H9 (cell line): ENCODE results near the gene ILF3. TPM values are rescaled to one million over a fixed set of nuclear protein-coding genes. Genes with fewer than 3 reads are reported as not detected.

Experiments
- DNase-seq: peaks from one replicate; pipeline ENCODE4 v3.0.0-alpha.2; 2017
- H2AFZ ChIP-seq: one replicate; pipeline ENCODE4 v1.6.1; 2013; ENCODE audit warnings: mild to moderate bottlenecking, low read length, control low read depth, moderate library complexity
- H2AK5ac ChIP-seq: 2 replicates; pipeline ENCODE4 v1.6.1; 2013; ENCODE audit warnings: low read length, control low read depth, mixed read lengths; ENCODE audit not compliant: insufficient read length
- H2BK120ac ChIP-seq: one replicate; pipeline ENCODE4 v1.6.1; 2013; ENCODE audit warnings: low read depth, mild to moderate bottlenecking, low read length, control low read depth, inconsistent platforms; ENCODE audit not compliant: poor library complexity, severe bottlenecking
- H2BK12ac ChIP-seq: 2 replicates; pipeline ENCODE4 v1.6.1; 2013; ENCODE audit warnings: low read length, control low read depth, mixed read lengths, low read depth; ENCODE audit not compliant: insufficient read length
- H2BK15ac ChIP-seq: 2 replicates; pipeline ENCODE4 v1.6.1; 2013; ENCODE audit warnings: low read depth, low read length, control low read depth
- H2BK20ac ChIP-seq: one replicate; pipeline ENCODE4 v1.6.1; 2013; ENCODE audit warnings: low read depth, mild to moderate bottlenecking, low read length, control low read depth, inconsistent platforms; ENCODE audit not compliant: poor library complexity, severe bottlenecking
- H2BK5ac ChIP-seq: 2 replicates; pipeline ENCODE4 v1.6.1; 2013; ENCODE audit warnings: low read length, control low read depth, mixed read lengths; ENCODE audit not compliant: insufficient read length
- H3K14ac ChIP-seq: 2 replicates; pipeline ENCODE4 v1.6.1; 2013; ENCODE audit warnings: low read length, control low read depth; ENCODE audit not compliant: insufficient read depth
- H3K18ac ChIP-seq: 2 replicates; pipeline ENCODE4 v1.6.1; 2013; ENCODE audit warnings: low read depth, mild to moderate bottlenecking, mixed read lengths, low read length, control low read depth; ENCODE audit not compliant: insufficient read length
- H3K23ac ChIP-seq: 2 replicates; pipeline ENCODE4 v1.6.1; 2013; ENCODE audit warnings: low read length, control low read depth, mixed read lengths, low read depth; ENCODE audit not compliant: insufficient read length
- H3K23me2 ChIP-seq: 2 replicates; pipeline ENCODE4 v1.6.1; 2013; ENCODE audit warnings: low read depth, mild to moderate bottlenecking, mixed read lengths, low read length, control low read depth; ENCODE audit not compliant: insufficient read length, poor library complexity, severe bottlenecking
- H3K27ac ChIP-seq: 2 replicates; pipeline ENCODE4 v1.5.1; 2013; ENCODE audit warnings: low read length, control low read depth, mixed read lengths, low read depth; ENCODE audit not compliant: insufficient read length
- H3K27me3 ChIP-seq: 2 replicates; pipeline ENCODE4 v1.6.1; 2013; ENCODE audit warnings: low read length, control low read depth, inconsistent platforms; ENCODE audit not compliant: insufficient read depth
- H3K4ac ChIP-seq: 2 replicates; pipeline ENCODE4 v1.6.1; 2013; ENCODE audit warnings: low read depth, mild to moderate bottlenecking, control low read depth, inconsistent platforms, low read length, moderate library complexity
- H3K4me1 ChIP-seq: 2 replicates; pipeline ENCODE4 v1.6.1; 2013; ENCODE audit warnings: low read length, control low read depth, inconsistent platforms; ENCODE audit not compliant: insufficient read depth
- H3K4me2 ChIP-seq: 2 replicates; pipeline ENCODE4 v1.6.1; 2013; ENCODE audit warnings: low read length, control low read depth, mixed read lengths; ENCODE audit not compliant: insufficient read length, insufficient read depth
- H3K56ac ChIP-seq: 2 replicates; pipeline ENCODE4 v1.6.1; 2013; ENCODE audit warnings: low read depth, mild to moderate bottlenecking, mixed read lengths, low read length, control low read depth; ENCODE audit not compliant: insufficient read length
- H3K79me1 ChIP-seq: 2 replicates; pipeline ENCODE4 v1.6.1; 2013; ENCODE audit warnings: low read depth, mild to moderate bottlenecking, moderate library complexity, low read length, control low read depth, inconsistent platforms; ENCODE audit not compliant: insufficient read depth, poor library complexity, severe bottlenecking
- H3K79me2 ChIP-seq: 2 replicates; pipeline ENCODE4 v1.6.1; 2013; ENCODE audit warnings: low read length, control low read depth, inconsistent platforms; ENCODE audit not compliant: insufficient read depth
- H3K9ac ChIP-seq: 2 replicates; pipeline ENCODE4 v1.6.1; 2013; ENCODE audit warnings: low read length, control low read depth, mixed read lengths; ENCODE audit not compliant: insufficient read length; ENCODE audit errors: extremely low read depth
- H3K9me3 ChIP-seq: one replicate; pipeline ENCODE4 v1.6.1; 2013; ENCODE audit warnings: low read depth, low read length, inconsistent platforms; ENCODE audit not compliant: control insufficient read depth
- H3T11ph ChIP-seq: one replicate; pipeline ENCODE4 v1.6.1; 2013; ENCODE audit warnings: mild to moderate bottlenecking, low read length, control low read depth, inconsistent platforms
- H4K20me1 ChIP-seq: one replicate; pipeline ENCODE4 v1.6.1; 2013; ENCODE audit not compliant: control insufficient read depth, insufficient read length, insufficient read depth
- H4K5ac ChIP-seq: 2 replicates; pipeline ENCODE4 v1.6.1; 2013; ENCODE audit warnings: low read depth, mild to moderate bottlenecking, mixed read lengths, low read length, control low read depth; ENCODE audit not compliant: insufficient read length
- H4K8ac ChIP-seq: replicated peaks from 2 replicates; pipeline ENCODE4 v1.6.1; 2013; ENCODE audit warnings: low read length, control low read depth, mixed read lengths, low read depth; ENCODE audit not compliant: insufficient read length
- H4K91ac ChIP-seq: 2 replicates; pipeline ENCODE4 v1.6.1; 2013; ENCODE audit warnings: low read depth, mild to moderate bottlenecking, moderate library complexity, mixed read lengths, low read length, control low read depth; ENCODE audit not compliant: insufficient read length
- H3K27ac Mint-ChIP-seq, 3 experiments: 2 replicates in 2 of 3; 3 replicates in 1 of 3; pipeline ENCODE4 v1.8.0; 2020 to 2021; ENCODE audit warnings: mixed read lengths in 3 of 3, mild to moderate bottlenecking in 1 of 3, moderate library complexity in 1 of 3
- H3K27me3 Mint-ChIP-seq: 2 replicates; pipeline ENCODE4 v1.8.0; 2021; ENCODE audit warnings: low read depth, mild to moderate bottlenecking, moderate library complexity, mixed read lengths
- H3K36me3 Mint-ChIP-seq, 3 experiments: 2 replicates in 2 of 3; 3 replicates in 1 of 3; pipeline ENCODE4 v1.8.0; 2020 to 2021; ENCODE audit warnings: low read depth in 3 of 3, mixed read lengths in 3 of 3; ENCODE audit not compliant: insufficient read depth in 1 of 3
- H3K4me1 Mint-ChIP-seq, 2 experiments: 2 replicates each; pipeline ENCODE4 v1.8.0; 2020; ENCODE audit warnings: mixed read lengths in 2 of 2
- H3K4me3 Mint-ChIP-seq, 2 experiments: 2 replicates in 1 of 2; 3 replicates in 1 of 2; pipeline ENCODE4 v1.8.0; 2020 to 2021; ENCODE audit warnings: mild to moderate bottlenecking in 2 of 2, mixed read lengths in 2 of 2, moderate library complexity in 1 of 2
- H3K9me3 Mint-ChIP-seq, 2 experiments: 2 replicates in 1 of 2; 3 replicates in 1 of 2; pipeline ENCODE4 v1.8.0; 2020; ENCODE audit warnings: mild to moderate bottlenecking in 2 of 2, mixed read lengths in 2 of 2, moderate library complexity in 1 of 2
- WGBS: extraction: QIAGEN DNeasy Blood & Tissue Kit; methylation state at CpG from one replicate; pipeline ENCODE4 v1.1.7; 2013; ENCODE audit warnings: missing lambda C conversion rate, low lambda C conversion rate, mixed read lengths; ENCODE audit not compliant: insufficient read length; ENCODE audit errors: extremely low coverage; 5-methylcytosine and 5-hydroxymethylcytosine counted together
- total RNA-seq: library from RNA; stranded (reverse); gene quantifications from 2 replicates; pipeline ENCODE4 v1.2.1, GENCODE V29; 2021
- TF ChIP-seq, protein P1 (sequence below): fragments of 200-600 bp; sonication (generic); conservative IDR thresholded peaks from 3 replicates; pipeline ENCODE4 v1.8.0; 2021; ENCODE audit warnings: antibody characterized with exemption, mild to moderate bottlenecking

ILF3 gene
- total RNA-seq, 1 experiment from 2014 or later, result 841 TPM

DNA sequence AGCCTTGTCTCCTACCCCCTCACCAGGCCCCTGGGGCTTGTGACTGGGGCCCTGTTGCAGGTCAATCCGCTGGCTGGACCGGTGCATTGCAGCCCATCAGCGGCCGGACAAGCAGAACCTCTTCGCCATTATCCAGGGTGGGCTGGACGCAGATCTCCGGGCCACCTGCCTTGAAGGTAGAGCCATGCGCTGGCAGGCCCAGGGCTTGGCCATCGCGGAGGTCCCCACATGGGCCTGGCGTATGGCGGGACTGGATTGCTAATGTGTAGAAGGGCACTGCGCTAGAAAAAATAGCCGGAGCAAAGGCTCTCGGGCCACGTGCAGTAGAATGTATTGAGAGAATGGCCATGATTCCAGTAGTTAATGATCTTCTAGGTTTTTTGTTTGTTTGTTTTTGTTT, 53.3 kb downstream of the ILF3 start:
- Histone ChIP-seq H2AFZ (no peak overlapping the region), H2AK5ac (no peak overlapping the region), H3K4me2 (no peak overlapping the region), H3K79me2 (no peaks in the 10 kb centered on the region), H4K91ac (no peak overlapping the region), H2BK12ac (no peak overlapping the region), H3K9ac (no peak overlapping the region), H3K18ac (no peak overlapping the region), H3K79me1 (no peaks in the 10 kb centered on the region), H4K5ac (no peak overlapping the region), H2BK20ac (no peak overlapping the region), H3K23ac (no peak overlapping the region), H3K27ac (no peak overlapping the region), H3K56ac (no peak overlapping the region), H3K23me2 (no peaks in the 10 kb centered on the region), H3K4ac (no peak overlapping the region), H2BK15ac (no peak overlapping the region), H3K14ac (no peak overlapping the region; the same call in 1 of the 2 replicates), H2BK120ac (no peak overlapping the region), H2BK5ac (no peak overlapping the region), H3K4me1 (no peaks in the 10 kb centered on the region), H4K20me1 (no peaks in the 10 kb centered on the region), H4K8ac (no peak overlapping the region), H3T11ph (no peak overlapping the region), H3K9me3 (no peaks in the 10 kb centered on the region), H3K27me3 (no peaks in the 10 kb centered on the region)
- no peak for DNase-seq
- H3K4me3 Mint-ChIP-seq, result no peak overlapping the region
- no peak overlapping the region for H3K27ac Mint-ChIP-seq
- H3K9me3 Mint-ChIP-seq, result no peaks in the 10 kb centered on the region
- H3K36me3 Mint-ChIP-seq, result peaks cover 8 to 26% (median 16%) of the 10 kb centered on the region in 3 experiments; a peak in 6 of 7 replicates
- no peaks in the 10 kb centered on the region for H3K27me3 Mint-ChIP-seq
- TF ChIP-seq, protein P1, sequence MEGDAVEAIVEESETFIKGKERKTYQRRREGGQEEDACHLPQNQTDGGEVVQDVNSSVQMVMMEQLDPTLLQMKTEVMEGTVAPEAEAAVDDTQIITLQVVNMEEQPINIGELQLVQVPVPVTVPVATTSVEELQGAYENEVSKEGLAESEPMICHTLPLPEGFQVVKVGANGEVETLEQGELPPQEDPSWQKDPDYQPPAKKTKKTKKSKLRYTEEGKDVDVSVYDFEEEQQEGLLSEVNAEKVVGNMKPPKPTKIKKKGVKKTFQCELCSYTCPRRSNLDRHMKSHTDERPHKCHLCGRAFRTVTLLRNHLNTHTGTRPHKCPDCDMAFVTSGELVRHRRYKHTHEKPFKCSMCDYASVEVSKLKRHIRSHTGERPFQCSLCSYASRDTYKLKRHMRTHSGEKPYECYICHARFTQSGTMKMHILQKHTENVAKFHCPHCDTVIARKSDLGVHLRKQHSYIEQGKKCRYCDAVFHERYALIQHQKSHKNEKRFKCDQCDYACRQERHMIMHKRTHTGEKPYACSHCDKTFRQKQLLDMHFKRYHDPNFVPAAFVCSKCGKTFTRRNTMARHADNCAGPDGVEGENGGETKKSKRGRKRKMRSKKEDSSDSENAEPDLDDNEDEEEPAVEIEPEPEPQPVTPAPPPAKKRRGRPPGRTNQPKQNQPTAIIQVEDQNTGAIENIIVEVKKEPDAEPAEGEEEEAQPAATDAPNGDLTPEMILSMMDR, result no peak
- H3K4me1 Mint-ChIP-seq, result peaks cover 3 to 9% of the 10 kb centered on the region in 2 experiments; a peak in 3 of 4 replicates
- no CpG with 5 or more reads among the region's 16 CpGs for WGBS
